Adrenal gland (tissue), 5 donors: ENCODE data around the gene DBNDD1.

Source experiments
- CTCF ChIP-seq, 6 experiments: fragments of 450-650 bp in 4 of 6; fragments of 200-600 bp in 2 of 6; sonication (generic) in 1 of 6; IDR thresholded peaks; 1 replicate in 5 of 6; 2 replicates in 1 of 6; pipeline versions ENCODE4 v1.5.1 to v1.8.0; 2016 to 2021; ENCODE audit warnings: antibody characterized with exemption in 6 of 6, mild to moderate bottlenecking in 2 of 6, moderate library complexity in 1 of 6
- POLR2A ChIP-seq, 2 donors: fragments of 450-650 bp; IDR thresholded peaks; one replicate each; pipeline ENCODE4 v1.6.1; 2017; ENCODE audit warnings: antibody characterized with exemption in 2 of 2, mild to moderate bottlenecking in 2 of 2, moderate library complexity in 1 of 2
- donor health status: DM: no; HTN: no; CAD: no.

- TF ChIP-seq CTCF (IDR thresholded peaks at IDR 0.05) (no peak), POLR2A (IDR thresholded peaks at IDR 0.05) (no peak)
Observed at GRCh38 chr16:90044111-90044551, 24.9 kb upstream of the DBNDD1 start.
